IPS-18c (cell line): ENCODE measurements around the gene LMTK2.

ENCODE experiments used
- H3K4me3 ChIP-seq: 2 replicates; pipeline ENCODE4 v1.7.0; 2013; ENCODE audit warnings: low read depth, mild to moderate bottlenecking, low read length, moderate library complexity; ENCODE audit not compliant: insufficient read depth
- H3K9me3 ChIP-seq: one replicate; pipeline ENCODE4 v1.6.1; 2013; ENCODE audit warnings: mild to moderate bottlenecking, low read length, moderate library complexity; ENCODE audit not compliant: control insufficient read depth, insufficient read depth

LMTK2 gene

DNA sequence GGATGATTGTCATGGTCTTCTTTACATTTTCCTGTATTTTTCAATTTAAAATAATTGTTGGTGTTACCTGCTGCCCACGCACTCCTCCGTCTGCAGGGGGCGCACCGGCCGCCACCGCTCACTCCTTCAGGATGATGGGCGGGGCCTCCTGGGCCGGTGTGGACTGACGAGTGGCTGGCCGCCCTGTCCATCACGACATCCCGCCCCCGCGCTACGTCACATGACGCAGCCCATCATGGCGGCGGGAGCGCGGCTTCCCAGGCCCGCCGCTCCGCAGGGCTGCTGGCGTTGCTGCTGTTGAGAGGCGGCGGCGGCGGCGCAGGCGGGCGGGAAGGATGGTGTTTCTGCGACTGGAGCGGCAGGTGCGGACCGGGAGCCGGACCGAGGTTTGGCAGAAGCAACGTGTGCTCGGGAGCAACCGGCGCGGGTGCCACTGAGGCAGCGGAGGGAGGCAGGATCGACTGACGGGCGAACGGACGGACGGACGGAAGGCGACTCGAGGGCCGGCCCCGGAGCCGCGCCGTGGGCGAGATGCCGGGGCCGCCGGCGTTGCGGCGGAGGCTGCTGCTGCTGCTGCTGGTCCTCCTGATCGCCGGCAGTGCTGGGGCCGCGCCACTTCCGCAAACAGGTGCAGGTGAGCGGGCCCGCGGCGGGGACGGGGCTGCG is at the start of gene LMTK2:
TSS of gene LMTK2 (plus strand) at position 216 of the 666 bp plus-strand sequence. CDS start at position 532, 316 bp downstream.
- no peaks in the 10 kb centered on the region for H3K9me3 ChIP-seq

DNA sequence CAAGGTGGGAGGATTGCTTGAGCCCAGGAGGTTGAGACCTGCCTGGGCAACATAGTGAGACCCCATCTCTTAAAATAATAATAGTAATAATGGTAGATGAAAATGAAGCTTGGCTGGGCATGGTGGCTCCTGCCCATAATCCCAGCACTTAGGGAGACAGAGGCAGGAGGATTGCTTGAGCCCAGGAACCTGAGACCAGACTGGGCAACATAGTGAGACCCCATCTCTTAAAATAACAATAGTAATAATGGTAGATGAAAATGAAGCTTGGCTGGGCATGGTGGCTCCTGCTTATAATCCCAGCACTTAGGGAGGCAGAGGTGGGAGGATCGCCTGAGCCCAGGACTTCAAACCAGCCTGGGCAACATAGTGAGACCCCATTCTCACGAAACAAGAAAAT is 49.5 kb upstream of the LMTK2 start:
- Histone ChIP-seq H3K4me3 (no peak overlapping the region), H3K9me3 (no peaks in the 10 kb centered on the region)

More for the DNA sequence above, at the start of gene LMTK2:
- peak within 1 kb of the TSS; percentile 97 for H3K4me3 ChIP-seq

DNA sequence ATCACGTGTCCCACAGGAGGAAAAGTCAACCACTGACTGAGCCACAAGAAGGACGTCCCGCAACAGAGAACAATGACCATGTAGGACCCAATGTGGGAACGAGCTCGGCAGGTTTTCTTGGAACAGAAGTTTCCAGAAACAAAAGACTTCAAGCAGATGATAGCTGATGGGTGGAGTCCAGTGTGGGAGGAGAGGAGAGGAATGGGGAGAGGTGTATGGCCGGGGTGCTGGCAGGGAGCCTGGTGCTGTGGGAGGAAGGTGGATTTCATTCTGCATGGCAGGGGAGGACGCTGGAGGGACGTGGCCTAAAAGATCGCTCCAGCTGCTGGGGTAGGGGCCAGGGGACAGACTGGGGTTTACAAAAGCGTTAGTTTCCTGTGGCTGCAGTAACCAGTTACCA is 48.5 kb upstream of the LMTK2 start:
- no peak overlapping the region for H3K4me3 ChIP-seq
- no peaks in the 10 kb centered on the region for H3K9me3 ChIP-seq

DNA sequence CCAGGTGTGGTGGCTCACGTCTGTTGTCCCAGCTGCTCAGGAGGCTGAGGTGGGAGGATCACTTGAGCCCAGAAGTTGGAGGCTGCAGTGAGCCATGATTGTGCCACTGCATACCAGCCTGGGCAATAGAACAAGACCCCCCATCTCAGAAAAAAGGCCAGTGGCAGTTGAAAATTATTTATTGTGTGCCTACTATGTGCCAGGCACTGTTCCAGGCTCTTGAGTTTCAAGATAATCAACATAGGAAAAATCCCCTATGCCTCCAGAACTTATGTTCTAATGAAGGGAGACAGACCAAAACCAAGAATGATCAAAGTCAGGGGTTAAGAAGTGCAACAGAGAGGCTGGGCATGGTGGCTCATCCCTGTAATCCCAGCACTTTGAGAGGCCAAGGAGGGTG is 42.4 kb upstream of the LMTK2 start:
- no peaks in the 10 kb centered on the region for H3K9me3 ChIP-seq
- no peak overlapping the region for H3K4me3 ChIP-seq

DNA sequence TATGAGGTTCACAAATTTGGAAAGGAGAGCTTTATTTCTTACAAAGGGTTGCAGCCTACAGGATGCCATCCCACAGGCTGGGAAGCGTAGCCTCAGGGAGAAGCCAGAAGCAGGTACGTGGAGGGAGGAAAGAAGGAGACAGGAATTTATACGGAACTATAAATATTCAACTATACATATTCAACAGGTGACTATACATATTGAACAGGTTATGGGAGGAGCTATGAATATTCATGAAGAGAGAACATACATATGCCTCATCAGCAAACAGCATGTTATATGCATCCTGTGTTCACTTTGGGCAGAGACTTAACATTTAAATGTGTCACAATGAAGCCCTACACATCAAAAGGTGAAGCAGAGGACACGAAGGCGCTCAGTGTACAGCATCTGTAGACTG is 40.5 kb upstream of the LMTK2 start:
- H3K9me3 ChIP-seq: no peaks in the 10 kb centered on the region

DNA sequence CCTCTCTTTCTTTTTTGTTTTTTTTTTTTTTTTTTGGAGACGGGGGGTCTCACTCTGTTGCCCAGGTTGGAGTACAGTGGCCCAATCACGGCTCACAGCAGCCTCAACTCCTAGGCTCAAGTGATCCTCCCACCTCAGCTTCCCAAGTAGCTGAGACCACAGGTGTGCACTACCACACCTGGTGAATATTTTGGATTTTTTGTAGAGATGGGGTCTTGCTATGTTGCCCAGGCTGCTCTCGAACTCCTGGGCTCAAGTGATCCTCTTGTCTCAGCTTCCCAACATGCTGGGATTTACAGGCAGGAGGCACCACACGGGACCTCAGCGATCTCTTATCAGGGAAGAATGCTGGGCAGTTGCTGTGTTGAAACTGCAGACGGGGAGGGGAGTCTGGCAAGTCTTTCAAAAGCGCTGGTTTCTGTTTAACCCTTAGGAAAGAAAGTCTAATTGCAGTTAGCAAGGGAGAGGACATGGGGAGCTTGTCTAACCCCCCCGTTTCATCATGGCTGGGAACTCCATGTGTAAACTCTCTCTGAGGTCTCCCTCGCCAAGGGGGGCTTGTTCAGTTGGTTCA is 39.6 kb upstream of the LMTK2 start:
- Histone ChIP-seq H3K4me3 (no peak overlapping the region), H3K9me3 (no peaks in the 10 kb centered on the region)

More for the DNA sequence above, 40.5 kb upstream of the LMTK2 start:
- H3K4me3 ChIP-seq: no peak overlapping the region

DNA sequence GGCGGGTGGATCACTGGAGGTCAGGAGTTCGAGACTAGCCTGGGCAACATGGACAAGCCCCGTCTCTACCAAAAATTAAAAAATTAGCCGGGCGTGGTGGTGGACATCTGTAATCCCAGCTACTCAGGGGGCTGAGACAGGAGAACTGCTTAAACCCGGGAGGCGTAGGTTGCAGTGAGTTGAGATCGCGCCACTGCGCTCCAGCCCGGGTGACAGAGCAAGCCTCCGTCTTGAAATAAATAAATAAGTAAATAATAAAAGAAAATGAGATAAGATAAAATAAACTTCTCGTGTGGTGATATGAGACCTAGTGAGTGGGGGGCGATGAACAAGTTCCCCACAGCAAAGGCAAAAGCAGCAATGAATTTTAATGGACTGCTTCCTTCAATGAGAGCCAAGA is 33.6 kb upstream of the LMTK2 start:
- Histone ChIP-seq H3K4me3 (no peak overlapping the region), H3K9me3 (no peaks in the 10 kb centered on the region)

DNA sequence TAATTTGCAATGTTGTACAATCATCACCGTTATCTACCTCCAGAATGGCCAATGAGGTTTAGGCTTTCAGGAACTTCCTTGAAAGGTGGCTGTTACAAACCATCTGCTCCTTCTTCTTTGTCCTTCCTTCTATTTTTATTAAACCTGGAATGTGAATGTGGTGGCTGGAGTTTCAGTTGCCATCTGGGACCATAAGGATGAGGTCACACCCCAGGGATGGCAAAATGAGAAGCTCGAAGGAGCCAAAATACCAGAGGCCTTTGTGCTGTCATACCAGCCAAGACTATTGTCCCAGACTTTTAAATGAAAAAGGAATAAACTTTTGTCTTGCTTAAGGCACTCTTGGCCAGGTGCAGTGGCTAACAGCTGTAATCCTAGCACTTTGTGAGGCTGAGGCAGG is 30.9 kb upstream of the LMTK2 start:
- H3K9me3 ChIP-seq: no peaks in the 10 kb centered on the region
- H3K4me3 ChIP-seq: no peak overlapping the region

DNA sequence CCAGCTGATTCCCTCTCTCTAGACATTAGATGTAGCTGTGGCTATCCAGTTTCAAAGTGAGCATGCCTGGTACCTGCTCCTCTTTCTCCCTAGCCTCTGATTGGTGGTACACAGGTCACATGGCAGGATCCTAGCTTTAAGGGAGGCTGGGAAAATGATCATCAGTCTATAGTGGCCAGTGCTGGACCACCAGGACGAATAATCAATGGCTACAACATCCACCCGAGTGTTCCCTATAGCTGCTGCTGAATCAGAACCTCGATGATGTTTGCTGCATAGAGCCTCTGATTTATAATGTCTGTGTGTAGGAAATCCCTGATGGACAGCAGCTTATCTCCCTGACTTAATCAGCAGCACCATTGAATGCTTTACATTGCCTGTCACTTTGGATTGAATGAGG is 28.9 kb upstream of the LMTK2 start:
- Histone ChIP-seq H3K4me3 (no peak overlapping the region), H3K9me3 (no peaks in the 10 kb centered on the region)

DNA sequence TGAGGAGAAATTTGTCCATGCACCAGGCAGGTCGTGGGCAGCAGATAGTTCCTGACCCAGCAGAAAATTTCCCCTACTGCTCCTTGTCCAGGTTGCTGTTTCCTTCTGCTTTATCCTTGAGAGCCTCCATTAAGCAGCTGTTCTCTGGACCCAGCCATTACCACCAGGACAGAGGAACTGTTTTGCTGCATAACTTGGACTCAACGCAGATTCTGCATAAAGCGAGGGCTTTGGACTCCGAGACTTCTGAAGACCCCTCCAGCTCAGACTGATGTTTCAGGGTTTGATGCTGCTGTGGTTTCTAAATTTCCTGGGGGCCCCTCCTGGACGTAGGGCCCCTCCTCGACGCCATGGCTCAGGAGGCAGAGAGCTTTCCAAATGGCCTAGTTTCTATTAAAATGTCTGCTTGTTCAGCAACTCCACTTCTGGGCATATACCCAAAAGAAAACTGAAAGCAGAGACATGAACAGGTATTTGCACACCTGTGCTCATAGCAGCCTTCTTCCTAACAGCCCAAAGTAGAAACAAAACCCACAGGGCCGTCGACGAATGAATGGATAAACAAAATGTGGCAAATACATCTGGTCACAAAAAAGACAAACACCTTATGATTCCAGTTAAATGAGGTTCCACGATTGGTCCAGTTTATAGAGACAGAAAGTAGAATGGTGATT is 28.3 kb upstream of the LMTK2 start:
- Histone ChIP-seq H3K4me3 (no peak overlapping the region), H3K9me3 (no peaks in the 10 kb centered on the region)

DNA sequence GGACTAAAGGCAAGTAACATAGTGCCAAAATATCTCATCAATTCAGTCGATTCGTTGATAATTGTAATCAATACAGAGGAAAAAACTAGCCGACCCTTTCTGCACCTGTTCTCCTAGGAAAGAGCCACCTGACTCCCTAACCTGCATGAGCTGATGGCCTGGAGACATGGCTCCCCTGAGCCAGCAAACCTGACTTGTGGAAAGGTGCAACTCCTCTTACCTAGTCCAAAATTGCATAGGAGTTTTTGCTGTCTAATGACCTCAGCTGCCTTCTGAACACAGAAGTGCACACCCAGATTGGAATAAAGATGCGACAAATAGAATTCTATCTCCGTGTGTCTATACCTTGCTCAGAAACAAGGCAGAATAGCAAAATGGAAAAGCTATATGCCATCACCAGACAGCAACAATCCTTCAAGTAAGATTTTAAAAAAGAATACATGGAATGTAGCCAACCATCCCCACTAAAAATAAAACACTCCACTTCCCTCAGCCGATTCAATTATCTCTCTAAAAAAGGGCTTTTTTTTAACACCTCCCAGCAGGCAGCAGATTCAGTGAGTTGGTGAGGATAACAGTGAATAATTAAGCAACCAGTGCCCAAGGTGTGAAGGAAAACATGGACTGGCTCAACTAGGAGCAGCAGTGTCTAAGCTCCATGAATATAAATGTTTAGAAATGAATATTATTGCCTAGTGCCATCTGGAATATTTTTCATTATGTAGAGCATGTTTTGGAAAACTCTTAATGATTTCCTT is 26.6 kb upstream of the LMTK2 start:
- Histone ChIP-seq H3K9me3 (no peaks in the 10 kb centered on the region), H3K4me3 (no peak overlapping the region)

DNA sequence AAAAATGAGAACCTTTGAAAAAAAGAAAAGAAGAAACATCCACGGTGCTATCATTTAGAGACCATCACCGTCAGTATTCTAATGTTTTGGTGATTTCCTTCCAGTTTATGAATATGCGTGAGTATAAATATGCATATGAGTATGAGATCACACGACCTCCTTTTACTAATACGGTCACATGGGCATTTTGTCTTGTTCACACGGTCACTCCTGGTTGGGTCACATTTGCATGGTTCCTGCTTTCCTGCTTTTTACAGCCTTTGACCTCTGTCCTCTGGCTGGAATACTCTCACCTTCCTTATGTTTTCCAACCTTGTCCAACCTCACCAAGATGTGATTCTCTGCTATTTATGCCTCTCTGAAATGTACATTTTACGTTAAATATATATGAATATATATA is 25.3 kb upstream of the LMTK2 start:
- H3K9me3 ChIP-seq: no peaks in the 10 kb centered on the region
- H3K4me3 ChIP-seq: no peak overlapping the region

DNA sequence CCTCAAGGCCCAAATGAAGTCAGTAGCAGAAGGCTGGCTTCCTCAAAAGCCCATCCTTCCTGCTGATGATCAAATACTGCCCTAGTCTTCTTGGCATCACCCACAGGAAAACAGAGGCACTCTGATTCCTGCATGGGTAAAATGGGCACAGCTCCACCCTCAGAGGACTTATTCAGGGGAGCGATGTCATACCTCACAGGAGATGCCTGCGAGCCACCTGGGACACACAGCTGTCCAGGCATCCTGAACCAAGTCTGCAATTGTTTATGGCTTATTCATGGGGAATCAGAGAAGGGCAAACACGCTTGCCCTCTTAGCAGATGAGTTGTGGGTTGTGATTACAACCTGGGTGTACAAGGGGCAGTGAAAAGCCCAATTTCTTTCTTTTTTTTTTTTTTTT is 22.0 kb upstream of the LMTK2 start:
- no peaks in the 10 kb centered on the region for H3K9me3 ChIP-seq
- no peak overlapping the region for H3K4me3 ChIP-seq

DNA sequence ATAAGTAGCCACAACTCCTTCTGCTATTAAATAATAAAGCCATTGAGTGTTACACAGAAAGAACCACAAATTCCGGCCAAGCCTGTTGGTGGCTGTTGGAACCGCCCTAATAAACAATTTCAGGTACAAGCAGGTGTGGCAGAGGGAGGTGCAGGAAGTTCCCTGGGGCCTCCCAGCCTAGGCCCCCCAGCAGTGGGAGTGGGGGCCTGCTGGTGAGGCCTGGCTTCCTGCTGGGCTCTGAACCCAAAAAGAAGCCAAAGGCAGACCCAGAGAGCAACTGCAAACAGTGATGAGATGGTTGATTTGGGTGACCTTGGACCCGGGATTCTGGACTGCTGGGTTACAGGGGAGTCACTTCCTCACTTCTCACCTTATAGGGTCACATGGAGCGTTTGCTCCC is 21.0 kb upstream of the LMTK2 start:
- H3K4me3 ChIP-seq: no peak overlapping the region
- no peaks in the 10 kb centered on the region for H3K9me3 ChIP-seq

DNA sequence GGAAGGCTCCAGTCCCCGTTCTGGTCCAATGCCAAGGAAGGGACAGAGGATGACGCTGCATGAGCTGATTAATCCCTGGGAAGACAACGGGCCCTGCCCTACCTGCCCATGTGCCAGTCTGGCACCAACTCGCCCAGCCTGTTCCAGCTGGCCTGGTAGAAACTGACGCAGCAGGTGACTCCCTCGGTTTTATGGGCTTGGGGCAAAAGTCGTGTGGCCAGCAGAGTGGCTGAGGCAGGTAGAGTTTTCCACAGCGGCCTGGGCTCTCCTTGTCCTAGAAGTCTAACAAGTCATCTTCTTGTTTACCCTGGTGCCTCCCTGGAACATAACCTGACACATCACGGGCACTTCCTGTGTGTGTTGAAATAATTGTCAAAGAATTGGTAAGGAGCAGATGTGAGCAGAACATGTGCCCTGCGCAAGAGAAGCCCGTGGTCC is 20.4 kb upstream of the LMTK2 start:
- H3K4me3 ChIP-seq: no peak overlapping the region; the same call in 1 of the 2 replicates
- H3K9me3 ChIP-seq: no peaks in the 10 kb centered on the region

DNA sequence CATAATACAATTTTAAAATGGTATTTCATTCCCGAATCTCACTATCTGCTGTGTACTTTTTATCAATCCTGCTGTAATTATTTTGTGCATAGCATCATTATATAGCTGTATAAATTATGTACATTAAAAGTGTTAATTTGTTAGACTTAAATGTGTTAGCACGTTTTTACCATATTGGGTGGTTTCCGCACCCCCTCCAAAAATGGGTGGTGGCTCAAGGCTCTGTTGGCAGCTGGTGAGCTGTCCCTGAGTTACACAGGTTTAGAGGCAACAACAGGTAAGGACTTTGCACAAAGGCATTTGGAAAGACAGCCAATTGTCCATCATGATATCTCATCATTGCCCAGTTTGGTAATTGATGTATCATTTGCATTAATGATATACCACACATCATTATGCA is 18.6 kb upstream of the LMTK2 start:
- Histone ChIP-seq H3K4me3 (no peak overlapping the region), H3K9me3 (no peaks in the 10 kb centered on the region)

DNA sequence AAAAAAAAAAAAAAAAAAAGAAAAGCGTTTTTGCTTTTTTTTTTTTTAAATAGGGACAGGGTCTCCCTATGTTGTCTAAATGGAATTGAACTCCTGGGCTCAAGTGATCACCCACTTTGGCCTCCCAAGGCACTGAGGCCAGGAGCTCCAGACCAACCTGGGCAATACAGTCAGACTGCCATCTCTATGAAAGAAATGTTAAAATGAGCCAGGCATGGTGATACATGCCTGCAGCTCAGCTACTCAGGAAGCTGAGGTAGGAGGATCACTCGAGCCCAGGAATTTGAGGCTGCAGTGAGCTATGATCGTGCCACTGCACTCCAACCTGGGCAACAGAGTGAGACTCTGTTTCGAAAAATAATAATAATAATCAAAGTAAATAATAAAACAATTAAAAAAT is 16.5 kb upstream of the LMTK2 start:
- Histone ChIP-seq H3K9me3 (no peaks in the 10 kb centered on the region), H3K4me3 (no peak overlapping the region)

DNA sequence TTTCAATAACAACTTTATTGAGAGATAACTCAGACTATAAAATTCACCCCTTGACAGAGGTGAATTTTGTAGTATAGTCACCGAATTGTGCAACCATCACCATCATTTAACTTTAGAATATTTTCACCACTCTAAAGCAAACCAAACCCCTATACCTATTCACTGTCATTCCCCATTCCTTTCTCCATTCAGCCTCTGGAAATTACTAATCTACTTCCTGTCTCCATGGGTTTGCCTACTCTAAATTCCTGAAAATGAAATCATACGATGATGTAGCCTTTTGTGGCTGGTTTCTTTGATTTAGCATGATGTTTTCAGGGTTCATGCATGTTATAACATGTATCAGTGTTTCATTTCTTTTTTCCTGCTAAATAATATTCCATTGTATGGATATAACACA is 15.6 kb upstream of the LMTK2 start:
- no peak overlapping the region for H3K4me3 ChIP-seq

More for the DNA sequence above, 15.6 kb upstream of the LMTK2 start:
- no peaks in the 10 kb centered on the region for H3K9me3 ChIP-seq
